Fibroblast of the aortic adventitia (primary cell): Measurements from ENCODE around the gene RNF214. TPM values are rescaled to one million over a fixed set of nuclear protein-coding genes. Genes with fewer than 3 reads are reported as not detected.

Experiments
- DNase-seq: peaks from one replicate; pipeline ENCODE4 v3.0.0-alpha.2; 2010; ENCODE audit warnings: low read depth
- H3K4me3 ChIP-seq: 2 replicates; pipeline ENCODE4 v1.5.1; 2011; ENCODE audit warnings: low read depth, mild to moderate bottlenecking, control low read depth, low read length, moderate library complexity
- total RNA-seq: library from RNA; depleted of rRNA; stranded (reverse); fragments of >200 nt; gene quantifications from 2 replicates; pipeline ENCODE4 v1.2.3, GENCODE V29; 2012; ENCODE audit warnings: low replicate concordance
- TF ChIP-seq, protein P1 (sequence below): IDR thresholded peaks from 2 replicates; pipeline ENCODE4 v1.5.1; 2011; ENCODE audit warnings: mild to moderate bottlenecking, low read length, control low read depth, inconsistent platforms; ENCODE audit not compliant: insufficient read depth

RNF214 gene
- total RNA-seq, 1 donor, result 19.3 TPM

- peak; percentile 60 for DNase-seq
- TF ChIP-seq, protein P1, sequence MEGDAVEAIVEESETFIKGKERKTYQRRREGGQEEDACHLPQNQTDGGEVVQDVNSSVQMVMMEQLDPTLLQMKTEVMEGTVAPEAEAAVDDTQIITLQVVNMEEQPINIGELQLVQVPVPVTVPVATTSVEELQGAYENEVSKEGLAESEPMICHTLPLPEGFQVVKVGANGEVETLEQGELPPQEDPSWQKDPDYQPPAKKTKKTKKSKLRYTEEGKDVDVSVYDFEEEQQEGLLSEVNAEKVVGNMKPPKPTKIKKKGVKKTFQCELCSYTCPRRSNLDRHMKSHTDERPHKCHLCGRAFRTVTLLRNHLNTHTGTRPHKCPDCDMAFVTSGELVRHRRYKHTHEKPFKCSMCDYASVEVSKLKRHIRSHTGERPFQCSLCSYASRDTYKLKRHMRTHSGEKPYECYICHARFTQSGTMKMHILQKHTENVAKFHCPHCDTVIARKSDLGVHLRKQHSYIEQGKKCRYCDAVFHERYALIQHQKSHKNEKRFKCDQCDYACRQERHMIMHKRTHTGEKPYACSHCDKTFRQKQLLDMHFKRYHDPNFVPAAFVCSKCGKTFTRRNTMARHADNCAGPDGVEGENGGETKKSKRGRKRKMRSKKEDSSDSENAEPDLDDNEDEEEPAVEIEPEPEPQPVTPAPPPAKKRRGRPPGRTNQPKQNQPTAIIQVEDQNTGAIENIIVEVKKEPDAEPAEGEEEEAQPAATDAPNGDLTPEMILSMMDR, result no peak
- H3K4me3 ChIP-seq, result no peak overlapping the region
Observed at GRCh38 chr11:117279711-117280376, 47.4 kb downstream of the RNF214 start.

GRCh38 chr11:117281159-117281558 is 48.7 kb downstream of the RNF214 start:
- no peak overlapping the region for H3K4me3 ChIP-seq
- TF ChIP-seq, protein P1, result no peak
- DNase-seq, result peak; percentile 99

- TF ChIP-seq, protein P1, result no peak
- no peak for DNase-seq
- H3K4me3 ChIP-seq, result no peak overlapping the region
Observed at GRCh38 chr11:117281869-117282268, 49.4 kb downstream of the RNF214 start.

GRCh38 chr11:117282956-117283355 is 50.5 kb downstream of the RNF214 start:
- no peak overlapping the region for H3K4me3 ChIP-seq
- DNase-seq, result no peak
- TF ChIP-seq, protein P1, result no peak

DNA sequence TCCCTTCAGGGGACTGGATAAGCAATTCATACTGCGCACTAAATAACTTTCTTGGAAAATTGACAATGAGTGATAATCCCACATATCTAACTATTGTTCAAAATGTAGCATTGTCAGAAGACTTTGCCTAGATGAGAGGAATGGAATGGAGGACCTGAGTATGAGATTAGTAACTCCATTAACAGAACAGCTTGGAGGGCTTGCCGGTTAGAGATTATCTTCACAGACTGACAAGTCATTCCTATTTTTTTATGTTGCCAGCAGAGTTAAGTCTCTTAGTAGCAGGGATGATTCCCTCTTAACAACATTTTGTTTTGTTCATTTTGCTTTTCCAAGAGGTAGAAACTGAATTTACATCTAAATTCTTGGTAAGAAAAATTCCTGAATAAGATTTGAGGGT is 51.6 kb downstream of the RNF214 start:
- TF ChIP-seq, protein P1, result no peak
- DNase-seq, result no peak
- no peak overlapping the region for H3K4me3 ChIP-seq

- no peak for DNase-seq
- TF ChIP-seq, protein P1, result no peak
- H3K4me3 ChIP-seq, result no peak overlapping the region
Observed at GRCh38 chr11:117286588-117286987, 54.1 kb downstream of the RNF214 start.

- no peak for DNase-seq
- H3K4me3 ChIP-seq, result no peak overlapping the region
- TF ChIP-seq, protein P1, result no peak
Observed at GRCh38 chr11:117287668-117288067, 55.2 kb downstream of the RNF214 start.
